OCI-LY3 (cell line): Measurements from ENCODE around the gene HPS4.

Experiments used
- CTCF ChIP-seq: fragments of 200-600, 300-600 bp; sonication (generic); IDR thresholded peaks from 2 replicates; pipeline ENCODE4 v1.5.1; 2014; ENCODE audit warnings: antibody characterized with exemption, low read length, low read depth
- EZH2phosphoT487 ChIP-seq: fragments of 200-600 bp; shearing (Covaris generic); IDR thresholded peaks from 2 replicates; pipeline ENCODE4 v1.6.1; 2018; ENCODE audit warnings: antibody characterized with exemption, mixed run types, low read depth

GRCh38 chr22:26453216-26453615, 30.4 kb downstream of the HPS4 start:
- TF ChIP-seq CTCF (no peak), EZH2phosphoT487 (no peak)
